SK-N-SH (cell line): Measurements from ENCODE around the gene RNF169. TPM values are rescaled to one million over a fixed set of nuclear protein-coding genes. Genes with fewer than 3 reads are reported as not detected.

ENCODE experiments used
- CTCF ChIA-PET: fragments of 300-600, 350-600 bp; formaldehyde crosslinking; extraction: SDS; loops from one replicate; lab custom pipeline; 2021; lab: Yijun Ruan, JAX
- POLR2A ChIA-PET: fragments of 350-600 bp; sonication (Branson Sonifier 250); formaldehyde crosslinking; extraction: SDS; loops from one replicate; lab custom pipeline; 2020; ENCODE audit warnings: antibody characterized with exemption, inconsistent platforms; lab: Yijun Ruan, JAX
- DNase-seq: peaks from one replicate; pipeline ENCODE4 v3.0.0; 2012
- H2AFZ ChIP-seq: fragments of 200-600 bp; sonication (generic); 2 replicates; pipeline ENCODE4 v1.8.1; 2016; ENCODE audit warnings: antibody characterized with exemption, mild to moderate bottlenecking, low read depth
- H3F3A ChIP-seq: fragments of 200-600 bp; sonication (generic); replicated peaks from 2 replicates; pipeline ENCODE3; 2016; ENCODE audit warnings: antibody characterized with exemption, mild to moderate bottlenecking; ENCODE audit not compliant: insufficient read depth
- H3K27ac ChIP-seq, 2 experiments: fragments of 200-500 bp in 1 of 2; fragments of 200-600 bp in 1 of 2; sonication (Bioruptor generic) in 1 of 2; sonication (generic), shearing (Covaris generic) in 1 of 2; 2 replicates each; pipeline versions ENCODE4 v1.5.1 to v1.6.1; 2014 to 2016; ENCODE audit warnings: low read depth in 2 of 2, inconsistent platforms in 1 of 2, low read length in 1 of 2, mild to moderate bottlenecking in 1 of 2, mixed read lengths in 1 of 2
- H3K27me3 ChIP-seq: fragments of 200-600 bp; sonication (generic), shearing (Covaris generic); 2 replicates; pipeline ENCODE4 v1.6.1; 2016; ENCODE audit warnings: mixed run types; ENCODE audit not compliant: insufficient read depth
- H3K36me3 ChIP-seq, 2 experiments: fragments of 200-500 bp in 1 of 2; fragments of 200-600 bp in 1 of 2; sonication (Bioruptor generic) in 1 of 2; sonication (generic) in 1 of 2; replicated peaks in 1 of 2; 2 replicates each; pipeline versions ENCODE3 to v1.5.1; 2014 to 2016; ENCODE audit warnings: low read length in 1 of 2, mild to moderate bottlenecking in 1 of 2; ENCODE audit not compliant: insufficient read depth in 2 of 2, control insufficient read depth in 1 of 2
- H3K4me1 ChIP-seq, 2 experiments: fragments of 200-500 bp in 1 of 2; fragments of 200-600 bp in 1 of 2; sonication (Bioruptor generic) in 1 of 2; sonication (generic), shearing (Covaris generic) in 1 of 2; 2 replicates each; pipeline versions ENCODE4 v1.5.1 to v1.6.1; 2014 to 2016; ENCODE audit warnings: low read depth in 1 of 2, low read length in 1 of 2, mixed run types in 1 of 2; ENCODE audit not compliant: insufficient read depth in 2 of 2, control insufficient read depth in 1 of 2
- H3K4me2 ChIP-seq: fragments of 200-600 bp; sonication (generic), shearing (Covaris generic); 2 replicates; pipeline ENCODE4 v1.6.1; 2017; ENCODE audit warnings: mixed run types
- H3K4me3 ChIP-seq, 2 experiments: fragments of 200-500 bp in 1 of 2; fragments of 200-600 bp in 1 of 2; sonication (Bioruptor generic) in 1 of 2; sonication (generic), shearing (Covaris generic) in 1 of 2; 2 replicates each; pipeline versions ENCODE4 v1.5.1 to v1.8.1; 2014 to 2016; ENCODE audit warnings: low read depth in 2 of 2, inconsistent platforms in 1 of 2, low read length in 1 of 2, mild to moderate bottlenecking in 1 of 2, mixed read lengths in 1 of 2, moderate library complexity in 1 of 2
- H3K79me2 ChIP-seq: fragments of 200-600 bp; sonication (generic); 2 replicates; pipeline ENCODE4 v1.8.1; 2017; ENCODE audit warnings: mild to moderate bottlenecking; ENCODE audit not compliant: insufficient read depth
- H3K9ac ChIP-seq: fragments of 200-600 bp; sonication (generic); 2 replicates; pipeline ENCODE4 v1.6.1; 2017; ENCODE audit warnings: mixed run types
- H3K9me2 ChIP-seq: fragments of 200-600 bp; sonication (generic); 2 replicates; pipeline ENCODE4 v1.6.1; 2017; ENCODE audit warnings: mixed run types
- H3K9me3 ChIP-seq: fragments of 200-600 bp; sonication (generic); 2 replicates; pipeline ENCODE4 v1.6.1; 2017; ENCODE audit warnings: mixed run types, mild to moderate bottlenecking, moderate library complexity
- H4K20me1 ChIP-seq: fragments of 200-600 bp; sonication (generic); 2 replicates; pipeline ENCODE4 v1.6.1; 2017; ENCODE audit warnings: mild to moderate bottlenecking, mixed run types; ENCODE audit not compliant: insufficient read depth
- CHD2 ChIP-seq: fragments of 150-350 bp; IDR thresholded peaks from 2 replicates; pipeline ENCODE4 v1.6.1; 2018; ENCODE audit warnings: low read length; ENCODE audit not compliant: partially characterized antibody
- FOSL2 ChIP-seq: IDR thresholded peaks from 2 replicates; pipeline ENCODE4 v1.4.0; 2012; ENCODE audit warnings: low read depth, mild to moderate bottlenecking, moderate library complexity, borderline replicate concordance
- FOXJ3 ChIP-seq: sonication (generic); formaldehyde crosslinking; IDR thresholded peaks from 2 replicates; pipeline ENCODE4 v1.5.1; 2020; ENCODE audit warnings: mild to moderate bottlenecking, missing genetic modification reagents
- MEF2A ChIP-seq: IDR thresholded peaks from 2 replicates; pipeline ENCODE4 v1.4.0; 2012; ENCODE audit warnings: low read depth, borderline replicate concordance
- MXI1 ChIP-seq: IDR thresholded peaks from 2 replicates; pipeline ENCODE4 v1.6.1; 2012; ENCODE audit warnings: mild to moderate bottlenecking, low read depth, low read length, improper control_type of control experiment
- NRF1 ChIP-seq: IDR thresholded peaks from 2 replicates; pipeline ENCODE4 v1.6.1; 2012; ENCODE audit warnings: low read depth, mild to moderate bottlenecking, low read length
- RCOR1 ChIP-seq: fragments of 150-350 bp; IDR thresholded peaks from 2 replicates; pipeline ENCODE4 v1.6.1; 2017; ENCODE audit warnings: antibody characterized with exemption, low read length
- REST ChIP-seq: IDR thresholded peaks from 2 replicates; pipeline ENCODE4 v1.6.1; 2012; ENCODE audit warnings: mild to moderate bottlenecking, low read depth, low read length, moderate library complexity
- RFX5 ChIP-seq: IDR thresholded peaks from 2 replicates; pipeline ENCODE4 v1.6.1; 2012; ENCODE audit warnings: mild to moderate bottlenecking, improper control_type of control experiment, low read length
- RXRA ChIP-seq: IDR thresholded peaks from 2 replicates; pipeline ENCODE4 v1.4.0; 2012; ENCODE audit warnings: low read depth, mild to moderate bottlenecking, borderline replicate concordance
- TCF12 ChIP-seq: IDR thresholded peaks from 2 replicates; pipeline ENCODE4 v1.4.0; 2012
- USF1 ChIP-seq: IDR thresholded peaks from 2 replicates; pipeline ENCODE4 v1.4.0; 2012; ENCODE audit warnings: low read depth, borderline replicate concordance
- YY1 ChIP-seq: IDR thresholded peaks from 2 replicates; pipeline ENCODE4 v1.4.0; 2012; ENCODE audit warnings: low read depth, mild to moderate bottlenecking
- WGBS: methylation state at CpG from one replicate; pipeline ENCODE4 v1.1.6; 2017; ENCODE audit warnings: low lambda C conversion rate; 5-methylcytosine and 5-hydroxymethylcytosine counted together
- polyA plus RNA-seq, 3 experiments: library from polyadenylated mRNA; depleted of rRNA; stranded (reverse); fragments of >200 nt; gene quantifications; 2 replicates each; pipeline ENCODE4 v1.2.3, GENCODE V29; 2012
- TF ChIP-seq, protein P1 (sequence below): fragments of 150-350 bp; IDR thresholded peaks from 2 replicates; pipeline ENCODE4 v1.6.1; 2016; ENCODE audit warnings: mild to moderate bottlenecking, low read depth, low read length

Gene RNF169
- polyA plus RNA-seq, 1 of the 3 experiments (the other 2 are of a cell fraction) = 2.2 TPM

- Histone ChIP-seq H3K4me1 (no peaks in the 10 kb centered on the region; a peak in 1 of 4 replicates), H4K20me1 (no peaks in the 10 kb centered on the region), H3K79me2 (no peaks in the 10 kb centered on the region), H3K9me2 (no peaks in the 10 kb centered on the region), H3K9ac (no peak overlapping the region), H3K27me3 (no peaks in the 10 kb centered on the region), H3K36me3 (peaks cover 57 to 87% of the 10 kb centered on the region in 2 experiments), H3K4me2 (no peak overlapping the region), H2AFZ (no peak overlapping the region), H3K27ac (no peak overlapping the region), H3K9me3 (no peaks in the 10 kb centered on the region), H3K4me3 (no peak overlapping the region), H3F3A (peaks cover 6% of the 10 kb centered on the region)
- ChIA-PET POLR2A (no interaction called here), CTCF (no interaction called here)
- 100% methylated on average over 1 of the region's 1 CpG for WGBS
- TF ChIP-seq RXRA (no peak), MEF2A (no peak)
- DNase-seq = no peak
These were observed 89.5 kb downstream of the RNF169 start for GRCh38 chr11:74838188-74838587.

DNA sequence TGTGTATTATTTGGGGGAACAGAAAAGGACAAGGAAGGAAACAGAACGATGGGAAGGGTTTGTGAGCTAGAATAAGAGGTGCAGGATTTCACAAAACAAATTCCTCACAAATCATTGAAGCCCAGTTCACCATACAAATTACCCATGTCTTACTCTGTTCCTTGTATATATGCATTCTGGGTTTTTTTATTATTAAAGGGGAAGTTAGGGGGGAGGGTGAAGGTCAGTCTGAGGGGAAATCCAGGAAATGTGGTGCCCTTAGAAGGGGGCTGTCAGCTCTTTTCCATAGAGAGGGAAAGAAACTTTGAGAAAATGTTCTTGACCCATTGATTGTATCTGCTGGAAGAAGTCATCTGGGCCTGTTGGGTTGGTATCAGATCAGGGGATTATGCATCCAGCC lies 90.8 kb downstream of the RNF169 start:
- H3K9ac ChIP-seq = no peak overlapping the region
- H2AFZ ChIP-seq = no peak overlapping the region
- no peaks in the 10 kb centered on the region for H3K9me2 ChIP-seq
- CTCF ChIA-PET = no interaction called here
- H3K4me1 ChIP-seq = no peaks in the 10 kb centered on the region; a peak in 1 of 4 replicates
- DNase-seq = no peak
- no peak for TF ChIP-seq RCOR1
- TF ChIP-seq FOXJ3 = no peak
- no peak for TF ChIP-seq TCF12
- no peak for TF ChIP-seq MXI1
- no peak for TF ChIP-seq FOSL2
- no peak for TF ChIP-seq YY1
- TF ChIP-seq USF1 = no peak
- no peak for TF ChIP-seq NRF1
- no peak for TF ChIP-seq REST
- TF ChIP-seq, protein P1, sequence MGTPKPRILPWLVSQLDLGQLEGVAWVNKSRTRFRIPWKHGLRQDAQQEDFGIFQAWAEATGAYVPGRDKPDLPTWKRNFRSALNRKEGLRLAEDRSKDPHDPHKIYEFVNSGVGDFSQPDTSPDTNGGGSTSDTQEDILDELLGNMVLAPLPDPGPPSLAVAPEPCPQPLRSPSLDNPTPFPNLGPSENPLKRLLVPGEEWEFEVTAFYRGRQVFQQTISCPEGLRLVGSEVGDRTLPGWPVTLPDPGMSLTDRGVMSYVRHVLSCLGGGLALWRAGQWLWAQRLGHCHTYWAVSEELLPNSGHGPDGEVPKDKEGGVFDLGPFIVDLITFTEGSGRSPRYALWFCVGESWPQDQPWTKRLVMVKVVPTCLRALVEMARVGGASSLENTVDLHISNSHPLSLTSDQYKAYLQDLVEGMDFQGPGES = no peak
- no peak for TF ChIP-seq RFX5
- TF ChIP-seq CHD2 = no peak
- H3F3A ChIP-seq = peaks cover 6% of the 10 kb centered on the region
- H3K4me2 ChIP-seq = no peak overlapping the region
- no peaks in the 10 kb centered on the region for H3K9me3 ChIP-seq
- H4K20me1 ChIP-seq = no peaks in the 10 kb centered on the region
- no peak overlapping the region for H3K27ac ChIP-seq
- 100% methylated on average over 1 of the region's 1 CpG for WGBS
- no peak overlapping the region for H3K4me3 ChIP-seq
- H3K27me3 ChIP-seq = no peaks in the 10 kb centered on the region
- POLR2A ChIA-PET = no interaction called here
- H3K79me2 ChIP-seq = no peaks in the 10 kb centered on the region
- H3K36me3 ChIP-seq = peaks cover 61 to 94% of the 10 kb centered on the region in 2 experiments
